ENCODE measurements around the gene CRIP3.

Gene CRIP3

DNA sequence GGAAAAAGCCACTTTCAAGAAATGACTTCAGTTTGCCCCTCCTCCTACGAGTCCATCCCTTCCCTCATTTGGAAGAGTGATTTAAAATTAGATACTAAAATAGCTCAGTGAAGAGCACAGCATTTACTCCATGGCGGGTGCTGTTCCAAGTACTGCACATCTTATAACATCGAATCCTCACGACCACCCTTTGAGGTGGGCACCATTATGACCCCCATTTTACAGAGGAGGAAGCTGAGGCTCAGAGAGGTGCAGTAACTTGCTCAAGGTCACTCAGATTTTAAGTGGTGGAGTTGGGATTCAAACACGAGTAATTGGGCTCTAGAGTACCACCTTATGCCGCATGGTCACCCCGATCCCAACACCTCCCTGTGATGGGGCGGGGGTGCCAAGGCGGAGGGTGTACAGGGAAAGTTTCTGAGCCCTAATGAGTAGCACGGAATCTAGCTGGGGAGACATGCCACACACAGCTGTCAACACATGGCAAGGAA lies 39.8 kb downstream of the CRIP3 start:
- Histone ChIP-seq H3K27ac (ENCODE audit: low read depth, low read length) (no peak overlapping the region), H3K9me3 (ENCODE audit: insufficient read depth, low read length) (no peaks in the 10 kb centered on the region), H2AFZ (ENCODE audit: low read depth, low read length, severe bottlenecking) (no peak overlapping the region), H3K36me3 (ENCODE audit: low read length) (no peaks in the 10 kb centered on the region), H3K27me3 (ENCODE audit: low read length) (no peaks in the 10 kb centered on the region), H3K4me3 (ENCODE audit: insufficient read depth, low read length, poor library complexity, severe bottlenecking) (no peak overlapping the region), H3F3A (ENCODE audit: insufficient read depth) (no peaks in the 10 kb centered on the region; the same call in 1 of the 2 replicates), H3K9me2 (replicated peaks; ENCODE audit: insufficient read depth, low read length) (no peaks in the 10 kb centered on the region), H4K20me1 (ENCODE audit: low read depth, low read length) (no peaks in the 10 kb centered on the region), H3K9ac (ENCODE audit: low read length) (no peak overlapping the region), H3K79me2 (ENCODE audit: insufficient read depth, low read length) (no peaks in the 10 kb centered on the region), H3K4me2 (ENCODE audit: low read depth, low read length, poor library complexity, severe bottlenecking) (peak overlapping the region; percentile 42)
- TF ChIP-seq, protein P1, sequence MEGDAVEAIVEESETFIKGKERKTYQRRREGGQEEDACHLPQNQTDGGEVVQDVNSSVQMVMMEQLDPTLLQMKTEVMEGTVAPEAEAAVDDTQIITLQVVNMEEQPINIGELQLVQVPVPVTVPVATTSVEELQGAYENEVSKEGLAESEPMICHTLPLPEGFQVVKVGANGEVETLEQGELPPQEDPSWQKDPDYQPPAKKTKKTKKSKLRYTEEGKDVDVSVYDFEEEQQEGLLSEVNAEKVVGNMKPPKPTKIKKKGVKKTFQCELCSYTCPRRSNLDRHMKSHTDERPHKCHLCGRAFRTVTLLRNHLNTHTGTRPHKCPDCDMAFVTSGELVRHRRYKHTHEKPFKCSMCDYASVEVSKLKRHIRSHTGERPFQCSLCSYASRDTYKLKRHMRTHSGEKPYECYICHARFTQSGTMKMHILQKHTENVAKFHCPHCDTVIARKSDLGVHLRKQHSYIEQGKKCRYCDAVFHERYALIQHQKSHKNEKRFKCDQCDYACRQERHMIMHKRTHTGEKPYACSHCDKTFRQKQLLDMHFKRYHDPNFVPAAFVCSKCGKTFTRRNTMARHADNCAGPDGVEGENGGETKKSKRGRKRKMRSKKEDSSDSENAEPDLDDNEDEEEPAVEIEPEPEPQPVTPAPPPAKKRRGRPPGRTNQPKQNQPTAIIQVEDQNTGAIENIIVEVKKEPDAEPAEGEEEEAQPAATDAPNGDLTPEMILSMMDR (IDR thresholded peaks at IDR 0.05; ENCODE audit: insufficient read depth, low read length, poor library complexity, severe bottlenecking) = no peak
- no peak for TF ChIP-seq EZH2phosphoT487 (conservative IDR thresholded peaks at IDR 0.05; ENCODE audit: low read length)

GRCh38 chr6:43268355-43268700 lies 40.3 kb downstream of the CRIP3 start:
- H3K4me3 ChIP-seq (ENCODE audit: insufficient read depth, low read length, poor library complexity, severe bottlenecking) = no peak overlapping the region
- no peaks in the 10 kb centered on the region for H3K36me3 ChIP-seq (ENCODE audit: low read length)
- no peaks in the 10 kb centered on the region for H3K9me2 ChIP-seq (replicated peaks; ENCODE audit: insufficient read depth, low read length)
- TF ChIP-seq EZH2phosphoT487 (conservative IDR thresholded peaks at IDR 0.05; ENCODE audit: low read length) = no peak
- TF ChIP-seq, protein P1 (IDR thresholded peaks at IDR 0.05; ENCODE audit: insufficient read depth, low read length, poor library complexity, severe bottlenecking) = no peak
- no peak overlapping the region for H3K4me2 ChIP-seq (ENCODE audit: low read depth, low read length, poor library complexity, severe bottlenecking)
- no peak overlapping the region for H3K9ac ChIP-seq (ENCODE audit: low read length)
- no peaks in the 10 kb centered on the region for H3K9me3 ChIP-seq (ENCODE audit: insufficient read depth, low read length)
- no peak overlapping the region for H3K27ac ChIP-seq (ENCODE audit: low read depth, low read length)
- no peak overlapping the region for H2AFZ ChIP-seq (ENCODE audit: low read depth, low read length, severe bottlenecking)
- H3F3A ChIP-seq (ENCODE audit: insufficient read depth) = no peaks in the 10 kb centered on the region; the same call in 1 of the 2 replicates
- H3K27me3 ChIP-seq (ENCODE audit: low read length) = no peaks in the 10 kb centered on the region
- H3K79me2 ChIP-seq (ENCODE audit: insufficient read depth, low read length) = no peaks in the 10 kb centered on the region
- no peaks in the 10 kb centered on the region for H4K20me1 ChIP-seq (ENCODE audit: low read depth, low read length)

GRCh38 chr6:43267619-43268354 lies 40.8 kb downstream of the CRIP3 start:
- TF ChIP-seq EZH2phosphoT487 (conservative IDR thresholded peaks at IDR 0.05; ENCODE audit: low read length) = no peak
- TF ChIP-seq, protein P1 (IDR thresholded peaks at IDR 0.05; ENCODE audit: insufficient read depth, low read length, poor library complexity, severe bottlenecking) = no peak
- Histone ChIP-seq H2AFZ (ENCODE audit: low read depth, low read length, severe bottlenecking) (no peak overlapping the region), H3K4me2 (ENCODE audit: low read depth, low read length, poor library complexity, severe bottlenecking) (no peak overlapping the region), H3K9ac (ENCODE audit: low read length) (no peak overlapping the region), H3K9me3 (ENCODE audit: insufficient read depth, low read length) (no peaks in the 10 kb centered on the region), H3K9me2 (replicated peaks; ENCODE audit: insufficient read depth, low read length) (no peaks in the 10 kb centered on the region), H3F3A (ENCODE audit: insufficient read depth) (no peaks in the 10 kb centered on the region; the same call in 1 of the 2 replicates), H3K27ac (ENCODE audit: low read depth, low read length) (no peak overlapping the region), H3K4me3 (ENCODE audit: insufficient read depth, low read length, poor library complexity, severe bottlenecking) (no peak overlapping the region), H3K36me3 (ENCODE audit: low read length) (no peaks in the 10 kb centered on the region), H3K27me3 (ENCODE audit: low read length) (no peaks in the 10 kb centered on the region), H4K20me1 (ENCODE audit: low read depth, low read length) (no peaks in the 10 kb centered on the region), H3K79me2 (ENCODE audit: insufficient read depth, low read length) (no peaks in the 10 kb centered on the region)

Data from SU-DHL-6 (cell line).